Mucosa of gallbladder (tissue), 1 donor: ENCODE data around the gene CREB5. TPM values are rescaled to one million over a fixed set of nuclear protein-coding genes. Genes with fewer than 3 reads are reported as not detected.

Source experiments
- DNase-seq: peaks from one replicate; pipeline ENCODE4 v3.0.0-alpha.2; 2020; ENCODE audit warnings: low spot score
- total RNA-seq: library from RNA; stranded (reverse); gene quantifications from one replicate; pipeline ENCODE4 v1.2.1, GENCODE V29; 2021
- donor health status: DM: no; HTN: no; CAD: no.

CREB5 gene
- total RNA-seq, 1 donor from 2014 or later, result 22.5 TPM

- no peak for DNase-seq
These were observed 230.9 kb downstream of the CREB5 start for GRCh38 chr7:28643188-28643569.

GRCh38 chr7:28643584-28644340, 231.4 kb downstream of the CREB5 start:
- DNase-seq, result no peak

- no peak for DNase-seq
These were observed 233.5 kb downstream of the CREB5 start for GRCh38 chr7:28645866-28646265.

GRCh38 chr7:28646376-28647075, 234.2 kb downstream of the CREB5 start:
- no peak for DNase-seq

- DNase-seq, result no peak
These were observed 234.7 kb downstream of the CREB5 start for GRCh38 chr7:28647076-28647421.

GRCh38 chr7:28649189-28649588, 236.9 kb downstream of the CREB5 start:
- DNase-seq, result no peak

GRCh38 chr7:28649811-28650210, 237.5 kb downstream of the CREB5 start:
- DNase-seq, result no peak

- DNase-seq, result no peak
These were observed 241.8 kb downstream of the CREB5 start for GRCh38 chr7:28654110-28654509.

GRCh38 chr7:28656529-28656928, 244.2 kb downstream of the CREB5 start:
- no peak for DNase-seq

- DNase-seq, result no peak
These were observed 246.1 kb downstream of the CREB5 start for GRCh38 chr7:28658381-28658780.

- no peak for DNase-seq
These were observed 247.8 kb downstream of the CREB5 start for GRCh38 chr7:28660132-28660531.

- no peak for DNase-seq
These were observed 249.7 kb downstream of the CREB5 start for GRCh38 chr7:28661826-28662595.

GRCh38 chr7:28666154-28666553, 253.8 kb downstream of the CREB5 start:
- no peak for DNase-seq

- DNase-seq, result no peak
These were observed 255.8 kb downstream of the CREB5 start for GRCh38 chr7:28668085-28668484.

GRCh38 chr7:28669330-28669729, 257.0 kb downstream of the CREB5 start:
- no peak for DNase-seq

- DNase-seq, result no peak
These were observed 259.2 kb downstream of the CREB5 start for GRCh38 chr7:28671526-28671925.

GRCh38 chr7:28672397-28672797, 260.1 kb downstream of the CREB5 start:
- DNase-seq, result no peak

- peak; percentile 53 for DNase-seq
These were observed 262.1 kb downstream of the CREB5 start for GRCh38 chr7:28674359-28674782.

GRCh38 chr7:28675429-28675828, 263.1 kb downstream of the CREB5 start:
- no peak for DNase-seq

GRCh38 chr7:28677668-28678067, 265.4 kb downstream of the CREB5 start:
- DNase-seq, result no peak

GRCh38 chr7:28678431-28678965, 266.2 kb downstream of the CREB5 start:
- DNase-seq, result no peak

GRCh38 chr7:28681693-28682310, 269.5 kb downstream of the CREB5 start:
- no peak for DNase-seq
